Measurements from ENCODE around the gene GOLGA6L10. TPM values are rescaled to one million over a fixed set of nuclear protein-coding genes. Genes with fewer than 3 reads are reported as not detected.
"Not testable (repeated sequence)": the region's sequence is repeated elsewhere in the genome, so short reads cannot be mapped to it uniquely, and the experiment has no call there.

The GOLGA6L10 gene
- polyA plus RNA-seq, 1 experiment: 0.44 TPM

- no peak for DNase-seq (ENCODE audit: low read depth)
- TF ChIP-seq CTCF (IDR thresholded peaks at IDR 0.05; ENCODE audit: insufficient read depth, low read depth, low read length): no peak
- no peak overlapping the region for H3K4me3 ChIP-seq (ENCODE audit: low read depth, low read length)
- H3K36me3 ChIP-seq (ENCODE audit: control insufficient read depth, insufficient read depth, low read length): no peaks in the 10 kb centered on the region
- CTCF ChIA-PET: no interaction called here
- 0 out of 2 replicates have a peak, but pooled peaks cover 2% of the 10 kb centered on the region for H3K27me3 ChIP-seq (ENCODE audit: control insufficient read depth, insufficient read depth, low read length)
- POLR2A ChIA-PET: no interaction called here
These were observed 35.8 kb downstream of the GOLGA6L10 start for GRCh38 chr15:82313446-82313845.

- CTCF ChIA-PET: no interaction called here
These were observed 36.5 kb downstream of the GOLGA6L10 start for GRCh38 chr15:82312586-82313349.

GRCh38 chr15:82311321-82311720 lies 38.0 kb downstream of the GOLGA6L10 start:
- H3K27me3 ChIP-seq (ENCODE audit: control insufficient read depth, insufficient read depth, low read length); DNase-seq (ENCODE audit: low read depth); CTCF ChIA-PET; H3K36me3 ChIP-seq (ENCODE audit: control insufficient read depth, insufficient read depth, low read length); H3K4me3 ChIP-seq (ENCODE audit: low read depth, low read length); POLR2A ChIA-PET: not testable (repeated sequence)

More at GRCh38 chr15:82312586-82313349, 36.5 kb downstream of the GOLGA6L10 start:
- no peak for TF ChIP-seq CTCF (IDR thresholded peaks at IDR 0.05; ENCODE audit: insufficient read depth, low read depth, low read length)
- Histone ChIP-seq H3K36me3 (ENCODE audit: control insufficient read depth, insufficient read depth, low read length) (no peaks in the 10 kb centered on the region), H3K27me3 (ENCODE audit: control insufficient read depth, insufficient read depth, low read length) (peaks cover 3% of the 10 kb centered on the region; the same call in 1 of the 2 replicates), H3K4me3 (ENCODE audit: low read depth, low read length) (no peak overlapping the region)
- POLR2A ChIA-PET: no interaction called here
- DNase-seq (ENCODE audit: low read depth): no peak

- Histone ChIP-seq H3K4me3 (ENCODE audit: low read depth, low read length) (no peak overlapping the region), H3K27me3 (ENCODE audit: control insufficient read depth, insufficient read depth, low read length) (peaks cover 8% of the 10 kb centered on the region; the same call in 1 of the 2 replicates), H3K36me3 (ENCODE audit: control insufficient read depth, insufficient read depth, low read length) (no peaks in the 10 kb centered on the region)
- CTCF ChIA-PET: no interaction called here
- no peak for TF ChIP-seq CTCF (IDR thresholded peaks at IDR 0.05; ENCODE audit: insufficient read depth, low read depth, low read length)
- DNase-seq (ENCODE audit: low read depth): no peak
- POLR2A ChIA-PET: no interaction called here
These were observed 39.5 kb downstream of the GOLGA6L10 start for GRCh38 chr15:82309802-82310201.

GRCh38 chr15:82307714-82308081 lies 41.6 kb downstream of the GOLGA6L10 start:
- ChIA-PET POLR2A (no interaction called here), CTCF (no interaction called here)
- no peak for DNase-seq (ENCODE audit: low read depth)
- no peaks in the 10 kb centered on the region for H3K36me3 ChIP-seq (ENCODE audit: control insufficient read depth, insufficient read depth, low read length)
- peaks cover 8% of the 10 kb centered on the region for H3K27me3 ChIP-seq (ENCODE audit: control insufficient read depth, insufficient read depth, low read length)
- no peak overlapping the region for H3K4me3 ChIP-seq (ENCODE audit: low read depth, low read length)
- no peak for TF ChIP-seq CTCF (IDR thresholded peaks at IDR 0.05; ENCODE audit: insufficient read depth, low read depth, low read length)
